IPS DF 4.7 (cell line): ENCODE results near the gene TTBK1.
"Not testable (repeated sequence)": the region's sequence is repeated elsewhere in the genome, so short reads cannot be mapped to it uniquely, and the experiment has no call there.

Experiments used
- DNase-seq: peaks from one replicate; pipeline ENCODE4 v3.0.0-alpha.2; 2013; ENCODE audit warnings: low spot score; ENCODE audit errors: extremely low read depth

TTBK1 gene

DNA sequence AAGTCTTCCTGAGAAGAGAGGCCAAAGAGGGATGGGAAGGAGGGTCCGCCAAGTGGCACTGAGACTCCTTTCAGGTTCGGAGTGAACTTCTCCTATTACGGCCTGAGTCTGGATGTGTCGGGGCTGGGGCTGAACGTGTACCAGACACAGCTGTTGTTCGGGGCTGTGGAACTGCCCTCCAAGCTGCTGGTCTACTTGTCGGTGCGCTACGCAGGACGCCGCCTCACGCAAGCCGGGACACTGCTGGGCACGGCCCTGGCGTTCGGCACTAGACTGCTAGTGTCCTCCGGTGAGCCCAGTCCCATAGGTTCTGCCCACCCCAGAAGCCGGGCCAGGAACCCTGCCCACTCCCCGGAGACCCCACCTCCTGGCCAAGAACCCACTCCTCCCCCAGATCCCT, 58.8 kb downstream of the TTBK1 start:
- no peak for DNase-seq

DNA sequence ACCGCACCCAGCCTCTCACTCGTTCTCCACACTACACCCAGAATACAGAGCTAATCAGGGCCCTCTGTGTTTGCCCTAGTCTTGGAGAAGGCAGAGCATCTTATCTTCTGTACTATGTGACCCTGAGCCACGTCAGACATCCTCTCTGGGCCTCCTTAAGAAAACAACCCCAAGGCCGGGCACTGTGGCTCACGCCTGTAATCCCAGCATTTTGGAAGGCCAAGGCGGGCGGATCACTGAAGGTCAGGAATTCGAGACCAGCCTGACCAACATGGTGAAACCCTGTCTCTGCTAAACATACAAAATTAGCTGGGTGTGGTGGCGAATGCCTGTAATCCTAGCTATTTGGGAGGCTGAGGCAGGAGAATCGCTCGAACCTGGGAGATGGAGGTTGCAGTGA, 59.7 kb downstream of the TTBK1 start:
- DNase-seq, result not testable (repeated sequence)

DNA sequence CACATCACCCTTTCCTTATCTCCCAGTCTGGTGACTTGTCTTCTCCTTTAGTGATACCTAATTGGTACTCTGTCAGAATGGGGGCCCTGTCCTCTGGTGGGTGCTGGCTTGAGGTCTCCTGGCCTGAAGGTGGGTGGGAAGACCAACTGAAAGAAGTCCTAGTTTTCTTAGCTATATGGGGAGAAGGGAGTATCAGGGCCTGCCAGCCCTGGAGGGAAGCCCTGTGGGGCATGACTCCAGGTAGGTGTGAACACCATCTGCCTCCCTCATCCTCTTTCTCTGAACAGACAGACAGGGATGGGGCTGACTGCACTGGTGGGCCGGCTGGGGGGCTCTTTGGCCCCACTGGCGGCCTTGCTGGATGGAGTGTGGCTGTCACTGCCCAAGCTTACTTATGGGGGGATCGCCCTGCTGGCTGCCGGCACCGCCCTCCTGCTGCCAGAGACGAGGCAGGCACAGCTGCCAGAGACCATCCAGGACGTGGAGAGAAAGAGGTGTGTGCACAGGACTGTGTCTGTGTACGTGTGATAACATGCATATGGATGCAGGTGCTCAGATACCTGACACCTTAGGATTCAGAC, 60.6 kb downstream of the TTBK1 start:
- no peak for DNase-seq

DNA sequence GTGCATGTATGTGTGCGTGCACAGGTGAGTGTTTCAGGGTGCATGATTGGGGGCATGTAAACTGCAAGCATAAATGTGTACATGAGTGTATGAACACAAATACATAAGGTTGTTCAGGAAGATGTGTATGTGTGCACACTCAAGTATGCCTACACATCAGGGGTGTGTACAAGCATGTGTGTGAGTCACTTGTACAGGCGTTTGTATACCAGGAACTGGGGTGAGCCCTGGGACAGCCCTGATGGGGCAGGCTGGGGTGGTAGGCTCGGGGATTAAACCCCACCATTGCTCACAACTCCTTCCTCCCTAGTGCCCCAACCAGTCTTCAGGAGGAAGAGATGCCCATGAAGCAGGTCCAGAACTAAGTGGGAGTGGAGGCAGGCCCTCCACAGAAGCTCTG, 61.1 kb downstream of the TTBK1 start:
- DNase-seq, result no peak

DNA sequence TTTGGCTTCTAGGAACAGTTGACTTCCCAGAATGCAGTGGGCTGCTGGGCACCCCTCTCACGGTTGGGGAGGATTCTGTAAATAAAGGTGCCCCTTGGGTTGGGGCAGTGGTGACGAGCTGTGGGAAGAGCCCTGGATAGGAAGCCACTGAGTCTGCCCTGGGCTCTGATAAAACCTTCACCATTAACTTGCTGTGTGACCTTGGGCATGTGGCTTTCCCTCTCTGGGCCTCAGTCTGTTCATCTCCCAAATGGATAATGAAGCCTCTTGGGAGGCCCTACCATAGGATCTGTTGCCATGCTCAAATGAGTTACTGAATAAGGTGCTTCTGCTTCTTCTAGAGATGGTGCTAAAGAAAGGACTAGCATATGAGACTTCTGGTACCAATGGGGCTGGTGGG, 61.6 kb downstream of the TTBK1 start:
- DNase-seq, result no peak

DNA sequence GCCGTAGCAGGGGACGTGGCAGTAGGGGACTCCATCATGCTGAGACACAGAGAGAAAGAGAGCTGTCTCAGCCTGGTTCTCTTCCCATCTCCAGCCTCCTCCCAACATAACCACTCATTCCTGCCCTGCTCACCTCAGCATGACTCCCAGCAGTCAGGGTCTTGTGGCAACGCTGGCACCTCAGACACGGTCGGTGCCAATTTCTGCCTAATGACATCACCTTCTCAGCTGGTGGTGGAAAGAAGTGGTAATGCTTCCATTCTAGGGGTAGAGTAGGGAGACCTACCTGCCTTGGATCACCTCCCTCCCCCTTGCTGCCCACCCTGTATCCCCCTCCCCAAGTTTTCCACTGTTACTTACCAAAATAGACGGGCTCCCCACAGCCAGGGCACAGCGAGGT, 62.8 kb downstream of the TTBK1 start:
- no peak for DNase-seq

DNA sequence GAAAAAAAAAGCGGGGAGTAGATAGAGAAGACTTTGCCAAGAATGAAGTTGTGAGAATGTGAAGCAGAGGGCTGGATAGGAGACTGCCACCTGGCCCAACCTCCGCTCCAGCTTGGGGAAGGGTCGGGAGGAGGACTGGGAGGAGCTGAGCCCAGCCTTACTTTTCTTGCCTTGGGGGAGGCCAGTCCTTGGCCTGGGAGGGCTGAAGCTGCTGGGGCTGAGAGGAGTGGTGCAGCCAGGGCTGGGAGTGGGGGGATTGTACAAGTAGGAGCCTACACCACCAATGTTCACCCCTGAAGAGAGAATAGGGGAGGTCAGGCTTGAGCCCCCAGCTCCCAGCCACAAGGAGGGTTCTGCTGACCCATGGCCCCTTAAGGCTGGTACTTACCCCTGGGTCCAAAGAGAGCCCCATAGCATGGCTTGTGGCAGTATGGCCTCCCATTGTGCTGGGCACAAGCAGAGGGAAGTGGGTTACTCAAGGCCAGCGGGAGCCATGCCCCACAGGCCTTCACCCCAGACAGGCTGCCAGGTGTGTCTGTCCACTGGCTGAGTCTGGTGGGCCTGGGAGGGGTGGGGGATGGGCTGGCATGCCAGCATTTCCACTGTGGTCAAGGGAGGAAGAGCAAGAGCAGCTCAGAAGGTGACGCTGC, 64.3 kb downstream of the TTBK1 start:
- DNase-seq, result no peak

DNA sequence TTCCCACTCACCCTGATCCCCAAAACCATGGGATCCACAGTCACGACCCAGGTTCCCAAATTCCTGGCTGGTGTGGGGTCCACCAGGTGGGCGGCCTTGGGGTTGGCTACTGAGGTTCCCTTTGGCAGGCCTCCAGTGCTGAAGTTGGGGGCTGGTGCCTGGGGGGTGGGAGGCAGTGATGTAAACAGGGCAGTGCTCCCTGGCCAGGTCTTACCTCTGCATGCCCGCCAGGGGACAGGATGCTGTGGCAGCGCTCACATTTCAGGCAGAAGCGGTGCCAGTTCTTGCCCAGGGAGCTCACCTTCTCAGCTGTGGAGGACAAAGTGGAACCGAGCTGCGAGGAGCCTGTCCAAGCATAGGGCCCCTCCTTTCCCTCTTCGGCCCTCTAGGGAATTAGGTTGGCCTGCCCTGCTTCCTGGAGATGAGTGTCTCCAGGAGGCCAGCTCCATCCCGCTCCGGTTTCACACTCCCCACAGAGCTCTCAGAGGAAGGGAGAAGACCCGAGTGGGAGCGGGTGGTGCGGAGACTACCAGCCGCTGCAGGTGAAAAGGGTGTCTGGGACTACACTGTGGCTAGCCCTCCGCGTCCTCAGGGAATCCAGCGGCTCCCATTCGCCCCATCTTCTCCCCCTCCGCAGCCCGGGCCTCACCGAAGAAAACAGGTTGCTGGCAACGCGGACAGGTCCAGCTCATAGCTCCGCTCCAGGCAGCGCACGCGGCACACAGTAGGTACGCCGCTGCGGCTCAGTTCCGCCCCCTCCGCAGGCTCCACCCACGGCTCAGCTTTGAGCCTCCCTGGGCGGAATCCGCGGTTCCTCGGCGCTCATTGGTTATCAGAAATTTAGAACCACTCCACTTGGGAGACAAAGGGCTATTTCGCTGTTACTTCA, 65.1 kb downstream of the TTBK1 start, which contains the start of gene CRIP3:
CRIP3 (minus strand) TSS at position 726 of the 889 bp plus-strand sequence; CDS start at position 692, 34 bp downstream.
- DNase-seq, result peak; percentile 44

DNA sequence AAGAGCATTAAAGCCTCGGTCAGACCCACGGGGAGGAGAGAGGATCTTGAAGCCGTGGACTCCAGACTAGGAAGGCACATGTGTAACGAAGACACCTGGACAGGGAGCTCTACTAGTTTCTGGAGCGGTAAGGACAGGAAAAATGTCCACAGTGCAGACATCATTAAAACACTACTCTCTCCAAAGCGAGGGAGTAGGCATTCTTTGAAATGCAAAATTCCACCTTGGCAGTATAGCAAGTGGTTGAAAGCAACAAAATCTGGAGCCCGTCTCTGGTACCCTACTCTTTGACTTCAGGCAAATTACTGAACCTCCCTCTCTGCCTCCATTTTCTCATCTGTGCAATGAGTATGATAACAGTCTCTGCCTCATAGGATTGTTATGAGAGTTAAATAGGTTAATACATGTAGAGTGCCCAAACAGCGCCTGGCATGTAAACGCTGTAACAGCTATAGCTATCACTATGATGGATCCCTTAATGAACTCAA, 65.8 kb downstream of the TTBK1 start:
- DNase-seq, result no peak

DNA sequence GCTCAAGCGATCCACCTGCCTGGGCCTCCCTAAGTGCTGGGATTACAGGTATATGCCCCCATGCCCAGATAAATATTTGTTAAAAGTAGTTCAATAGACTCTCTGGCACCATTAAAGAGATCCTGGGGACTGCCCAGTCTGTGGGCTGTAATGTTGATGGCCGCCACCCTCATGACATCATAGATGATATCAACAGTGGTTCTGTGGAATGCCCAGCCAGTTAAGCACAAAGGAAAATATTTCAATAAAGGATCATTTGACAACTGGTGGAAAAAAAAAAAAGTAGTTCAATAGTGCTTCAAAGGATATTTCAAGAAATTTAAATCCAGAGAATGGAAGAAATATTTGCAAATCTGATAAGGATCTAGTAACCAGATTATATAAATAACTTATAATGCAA, 66.9 kb downstream of the TTBK1 start:
- no peak for DNase-seq

DNA sequence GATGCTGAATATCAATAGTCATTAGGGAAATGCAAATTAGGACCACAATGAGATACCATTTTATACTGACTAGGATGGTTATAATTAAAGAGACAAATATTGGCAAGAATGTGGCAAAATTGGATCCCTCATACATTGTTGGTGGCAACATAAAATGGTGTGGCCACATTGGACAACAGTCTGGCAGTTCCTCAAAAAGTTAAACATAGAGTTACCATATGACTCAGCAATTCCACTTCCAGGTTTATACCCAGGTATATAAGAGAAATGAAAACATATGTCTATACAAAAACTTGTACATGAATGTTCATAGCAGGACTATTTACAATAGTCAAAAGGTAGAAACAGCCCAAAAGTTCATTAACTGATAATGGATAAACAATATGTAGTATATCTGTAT, 67.3 kb downstream of the TTBK1 start:
- no peak for DNase-seq

DNA sequence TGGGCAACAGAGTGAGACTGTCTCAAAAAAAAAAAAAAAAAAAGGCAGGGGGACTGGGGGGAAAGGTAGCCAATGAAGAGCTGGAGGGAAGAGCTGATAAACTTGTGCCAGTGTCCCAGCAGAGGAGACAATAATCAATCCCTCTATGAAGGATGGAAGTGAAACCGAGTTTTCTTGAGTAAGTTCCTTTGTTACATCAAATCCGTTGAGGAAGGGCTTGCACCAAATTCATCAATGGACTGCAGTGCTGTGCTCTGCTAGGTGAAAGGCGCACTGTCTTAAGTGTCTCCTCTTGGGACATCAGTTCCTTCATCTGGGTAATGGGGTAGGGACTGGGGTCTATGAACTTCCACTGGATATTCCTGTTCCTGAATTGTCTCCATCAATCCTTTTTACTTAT, 68.4 kb downstream of the TTBK1 start:
- no peak for DNase-seq

DNA sequence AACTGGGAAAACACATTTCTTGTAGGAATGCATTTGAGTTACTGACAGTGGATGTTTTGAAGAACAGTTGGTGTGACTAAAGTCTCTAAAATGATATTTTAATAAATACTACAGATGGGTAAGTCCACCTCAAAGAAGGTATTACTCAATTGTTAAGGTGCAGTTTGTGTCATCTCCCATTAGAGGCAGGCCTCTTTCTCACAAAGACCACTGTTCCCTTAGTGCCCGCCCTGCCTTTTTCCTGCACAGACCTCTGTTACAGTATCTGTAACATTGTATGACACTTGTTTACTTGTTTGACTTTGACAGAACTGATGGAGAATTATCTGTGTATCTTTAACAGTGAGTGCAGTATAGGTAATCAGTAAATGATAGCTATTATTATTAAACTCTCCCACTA, 70.5 kb downstream of the TTBK1 start:
- DNase-seq, result no peak

DNA sequence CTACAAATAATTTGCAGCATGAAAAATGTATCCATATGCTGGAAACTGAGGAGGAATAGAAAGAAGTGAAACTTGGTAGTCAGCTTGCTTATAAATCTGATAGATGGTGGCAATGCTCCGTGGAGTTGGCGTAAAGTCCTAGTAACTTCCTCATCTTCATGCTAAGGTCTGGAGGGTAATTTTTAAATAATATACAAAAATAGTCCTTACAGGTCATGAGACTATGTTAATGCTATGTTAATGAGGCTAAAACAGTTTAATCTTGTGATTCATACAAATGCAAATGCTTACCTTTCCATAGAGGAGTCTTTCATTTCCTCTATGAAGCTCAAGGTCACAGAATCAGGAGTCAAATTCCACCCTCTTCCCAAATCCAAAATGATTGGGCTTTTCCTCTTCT, 74.7 kb downstream of the TTBK1 start:
- DNase-seq, result no peak

DNA sequence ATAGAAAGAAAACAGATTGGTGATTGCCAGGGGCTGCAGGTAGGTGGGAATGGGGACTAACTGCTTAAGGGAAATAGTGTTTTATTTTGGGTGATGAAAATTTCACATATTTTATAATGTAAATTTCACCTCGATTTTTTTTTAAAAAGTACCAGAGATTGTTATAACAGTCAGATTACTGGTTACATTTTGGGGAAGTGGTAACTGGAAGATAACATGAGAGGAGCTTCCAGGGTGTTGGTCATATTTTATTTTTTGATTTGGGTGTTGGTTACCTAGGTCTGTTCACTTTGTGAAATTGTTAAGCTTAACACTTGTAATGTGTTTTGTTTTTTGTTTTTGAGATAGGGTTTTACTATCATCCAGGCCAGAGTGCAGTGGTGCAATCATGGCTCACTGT, 82.6 kb downstream of the TTBK1 start:
- DNase-seq, result no peak

DNA sequence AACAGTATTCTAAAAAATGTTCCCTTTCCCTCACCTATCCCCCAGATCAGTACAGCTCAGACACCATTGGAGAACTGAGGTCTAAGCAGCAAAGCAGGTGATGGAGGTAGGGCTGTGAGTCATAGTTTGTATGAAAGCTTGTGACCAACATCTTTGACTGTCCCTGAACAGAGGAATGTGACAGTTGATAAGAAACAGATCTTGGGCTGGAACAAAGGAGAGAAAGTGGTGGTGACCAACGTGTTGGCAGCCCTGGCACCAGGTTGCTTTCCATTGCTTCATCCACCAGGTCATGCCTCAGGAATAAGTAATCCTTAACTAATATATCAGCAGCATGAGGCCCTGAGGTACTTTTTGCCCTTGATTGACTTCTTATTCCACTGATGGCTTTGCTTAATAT, 85.2 kb downstream of the TTBK1 start:
- DNase-seq, result no peak

DNA sequence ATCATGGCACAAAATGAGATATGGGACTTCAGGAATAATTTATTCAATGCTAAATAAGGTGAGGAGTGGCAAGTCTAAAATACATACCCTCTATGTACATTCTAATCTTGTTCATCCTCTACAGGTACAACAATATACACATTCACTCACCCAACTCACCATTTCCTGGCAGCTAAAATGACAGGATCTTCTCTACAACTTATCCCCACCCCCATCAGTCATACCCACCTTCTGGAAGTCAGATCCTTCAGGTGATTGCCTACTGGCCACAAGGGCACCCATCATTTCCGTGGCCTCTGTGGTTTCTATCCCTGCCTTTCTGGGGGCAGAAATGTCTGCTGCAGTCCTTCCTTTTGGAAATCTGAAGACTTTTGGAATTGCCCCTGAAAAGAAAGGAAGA, 88.2 kb downstream of the TTBK1 start:
- DNase-seq, result no peak

DNA sequence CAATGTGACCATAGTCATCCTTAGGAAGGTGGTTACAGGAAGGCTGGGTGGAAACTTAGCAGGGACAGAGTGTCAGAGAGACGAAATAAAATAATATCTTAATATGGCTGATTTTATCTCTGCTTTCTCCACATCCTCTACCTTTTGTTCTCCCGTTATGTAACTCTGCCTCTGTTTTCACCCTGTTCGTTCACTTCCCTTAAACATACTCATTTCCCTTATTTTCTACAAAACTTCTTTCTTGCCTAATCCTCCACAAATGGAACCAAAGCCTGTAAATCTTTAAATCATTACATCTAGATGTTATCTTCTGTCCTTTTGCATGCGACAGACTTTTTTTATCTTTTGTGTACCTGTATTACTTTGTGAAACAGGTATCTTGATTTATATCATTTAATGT, 88.6 kb downstream of the TTBK1 start:
- no peak for DNase-seq

DNA sequence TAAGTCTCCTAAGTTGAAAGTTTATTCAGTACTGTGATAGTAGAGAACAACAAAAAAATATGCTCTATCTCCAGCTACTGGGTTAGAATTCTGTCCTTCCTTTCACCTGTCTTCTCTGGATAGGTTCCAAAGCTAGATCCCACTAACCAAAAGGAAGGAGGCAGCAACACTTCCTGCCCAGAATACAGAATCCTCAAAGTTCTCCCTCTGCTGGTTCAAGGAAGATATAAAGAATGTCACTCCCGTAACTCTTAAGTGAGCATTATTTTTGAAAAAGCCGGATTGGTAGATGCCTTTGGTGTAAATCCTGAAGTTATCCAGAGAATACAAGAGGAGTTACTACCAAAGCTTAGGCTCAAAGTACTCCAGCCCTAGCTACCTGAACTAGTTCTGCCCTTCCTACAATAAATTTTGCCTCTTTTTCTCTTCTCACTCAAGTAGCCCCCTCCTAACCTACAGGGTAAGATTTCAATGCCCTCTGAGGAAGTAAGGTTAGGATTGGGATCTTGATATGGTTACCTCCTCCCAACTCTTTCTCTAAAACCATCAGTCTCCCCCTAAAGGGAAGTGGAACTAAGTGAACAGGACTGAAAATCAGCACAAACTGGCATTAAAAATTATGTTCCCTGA, 91.3 kb downstream of the TTBK1 start:
- DNase-seq, result peak; percentile 41

DNA sequence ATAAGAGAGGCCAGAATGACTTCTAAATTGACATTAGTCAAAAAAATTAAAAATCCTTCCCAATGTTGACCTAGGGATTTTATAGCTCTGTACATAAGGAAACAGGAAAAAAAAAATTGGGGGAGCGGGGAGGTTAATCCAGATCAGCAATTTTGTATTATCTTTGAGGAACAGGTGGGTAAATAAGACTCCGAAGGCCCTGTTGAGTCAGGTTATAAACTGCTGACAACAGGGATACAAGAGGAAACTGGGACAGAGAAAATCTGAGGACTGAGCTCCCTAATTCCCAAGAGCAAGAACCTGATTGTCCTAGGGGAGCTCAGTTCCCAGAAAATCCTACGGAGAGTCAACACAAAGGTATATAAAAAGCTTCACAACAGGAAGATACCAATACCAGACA, 92.2 kb downstream of the TTBK1 start:
- DNase-seq, result no peak

DNA sequence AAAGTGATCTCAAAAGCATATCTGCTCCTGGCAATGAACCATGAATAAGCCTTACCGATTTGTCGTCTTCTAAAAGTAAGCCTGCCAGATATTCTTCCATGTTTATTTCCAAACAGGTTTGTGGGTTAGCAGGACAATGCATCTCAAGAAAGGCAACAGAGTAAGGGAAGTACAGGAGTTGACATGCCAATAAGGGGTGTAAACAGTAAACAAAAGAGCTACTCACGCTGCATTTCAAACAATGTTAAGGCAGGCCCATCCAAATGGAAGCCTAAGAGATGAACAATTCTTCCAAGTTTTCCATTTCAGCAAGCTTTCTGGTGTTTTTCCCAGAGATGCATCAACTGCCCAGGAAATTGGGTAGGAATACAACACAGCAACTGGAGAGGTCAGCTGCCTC, 93.1 kb downstream of the TTBK1 start:
- no peak for DNase-seq
